Inflammatory macrophage treated with lipopolysaccharide for 4 hours (primary cell): ENCODE measurements around the gene CDK14.
"Not testable (repeated sequence)": the region's sequence is repeated elsewhere in the genome, so short reads cannot be mapped to it uniquely, and the experiment has no call there.

Experiments
- DNase-seq: peaks from one replicate; pipeline ENCODE4 v3.0.0-alpha.2; 2020

Gene CDK14

GRCh38 chr7:91135703-91136430 is 539.7 kb downstream of the CDK14 start:
- no peak for DNase-seq

- DNase-seq: no peak
These were observed 541.1 kb downstream of the CDK14 start for GRCh38 chr7:91137153-91137787.

- DNase-seq: no peak
These were observed 541.8 kb downstream of the CDK14 start for GRCh38 chr7:91137788-91138368.

- DNase-seq: no peak
These were observed 544.2 kb downstream of the CDK14 start for GRCh38 chr7:91140286-91140685.

GRCh38 chr7:91140982-91141381 is 544.9 kb downstream of the CDK14 start:
- DNase-seq: peak; percentile 65

- no peak for DNase-seq
These were observed 546.6 kb downstream of the CDK14 start for GRCh38 chr7:91142743-91143142.

- no peak for DNase-seq
These were observed 553.5 kb downstream of the CDK14 start for GRCh38 chr7:91149341-91150246.

- DNase-seq: peak; percentile 2
These were observed 555.8 kb downstream of the CDK14 start for GRCh38 chr7:91151916-91152315.

GRCh38 chr7:91156316-91157185 is 560.4 kb downstream of the CDK14 start:
- no peak for DNase-seq

- no peak for DNase-seq
These were observed 561.6 kb downstream of the CDK14 start for GRCh38 chr7:91157579-91158320.

GRCh38 chr7:91162436-91162835 is 566.3 kb downstream of the CDK14 start:
- peak; percentile 61 for DNase-seq

- DNase-seq: peak; percentile 6
These were observed 568.4 kb downstream of the CDK14 start for GRCh38 chr7:91164506-91164905.

- DNase-seq: peak; percentile 97
These were observed 569.1 kb downstream of the CDK14 start for GRCh38 chr7:91165006-91165845.

- peak; percentile 13 for DNase-seq
These were observed 569.7 kb downstream of the CDK14 start for GRCh38 chr7:91165846-91166230.

- DNase-seq: no peak
These were observed 573.0 kb downstream of the CDK14 start for GRCh38 chr7:91168871-91169829.

GRCh38 chr7:91169830-91170191 is 573.7 kb downstream of the CDK14 start:
- no peak for DNase-seq

GRCh38 chr7:91173265-91173664 is 577.1 kb downstream of the CDK14 start:
- DNase-seq: not testable (repeated sequence)

- peak; percentile 71 for DNase-seq
These were observed 584.6 kb downstream of the CDK14 start for GRCh38 chr7:91180746-91181145.

GRCh38 chr7:91181949-91182348 is 585.8 kb downstream of the CDK14 start:
- peak; percentile 68 for DNase-seq
